Measurements from ENCODE around the gene CENPX. TPM values are rescaled to one million over a fixed set of nuclear protein-coding genes. Genes with fewer than 3 reads are reported as not detected.

CENPX gene
- total RNA-seq, 1 donor from 2014 or later: 41.3 TPM

- DNase-seq (ENCODE audit: low spot score in 2 of 2): no peak
- H3K36me3 ChIP-seq: peaks cover 5 to 19% of the 10 kb centered on the region in 2 donors
- no peaks in the 10 kb centered on the region for H3K9me3 ChIP-seq
- no peaks in the 10 kb centered on the region for H3K27me3 ChIP-seq
- H3K4me3 ChIP-seq: peak overlapping the region in 1 of 2 donors; percentile 50
- no peak for TF ChIP-seq CTCF (IDR thresholded peaks at IDR 0.05)
- peaks cover 7 to 15% of the 10 kb centered on the region in 2 donors for H3K4me1 ChIP-seq
- peak overlapping the region; percentile 12 to 49 for H3K27ac ChIP-seq
- intact Hi-C loops (cut with DNase I): no loop called here
Measured at GRCh38 chr17:81990836-81991683, 31.6 kb downstream of the CENPX start.

DNA sequence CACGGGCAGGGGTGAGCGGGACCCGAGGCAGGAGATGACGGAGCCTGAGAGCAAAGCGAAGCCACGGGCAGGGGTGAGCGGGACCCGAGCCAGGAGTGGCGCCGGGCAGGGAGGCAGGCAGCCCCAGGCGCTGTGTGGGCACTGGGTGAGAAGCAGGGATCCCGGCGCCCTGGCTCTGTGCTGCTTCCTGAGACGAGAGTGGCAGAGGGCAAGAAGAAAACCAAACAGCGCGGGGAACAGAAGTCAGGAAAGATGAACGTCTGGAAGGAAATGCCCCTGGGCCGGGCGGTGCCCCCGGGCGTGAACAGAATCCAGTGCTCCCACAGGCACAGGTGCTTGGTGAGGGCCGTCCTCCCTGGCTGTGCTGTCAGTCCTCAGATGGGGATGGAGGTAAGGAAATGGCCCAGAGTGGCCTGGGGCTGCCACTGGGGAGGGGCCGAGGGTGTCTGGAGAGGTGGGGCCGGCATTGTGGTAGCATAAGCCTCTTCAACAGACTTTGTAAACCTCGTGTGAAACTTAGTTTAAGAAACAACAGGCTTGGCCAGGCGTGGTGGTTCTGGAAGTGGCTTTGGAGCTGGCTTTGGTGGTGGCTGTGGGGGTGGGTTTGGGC lies 35.4 kb downstream of the CENPX start:
- Histone ChIP-seq H3K27ac (no peak overlapping the region), H3K9me3 (no peaks in the 10 kb centered on the region), H3K4me1 (peaks cover 5 to 11% of the 10 kb centered on the region in 2 donors), H3K4me3 (no peak overlapping the region), H3K36me3 (peaks cover 11 to 42% of the 10 kb centered on the region in 2 donors), H3K27me3 (no peaks in the 10 kb centered on the region)
- no peak for TF ChIP-seq CTCF (IDR thresholded peaks at IDR 0.05)
- intact Hi-C loops (cut with DNase I): no loop called here
- DNase-seq (ENCODE audit: low spot score in 2 of 2): no peak

GRCh38 chr17:81986606-81987005 lies 36.1 kb downstream of the CENPX start:
- Histone ChIP-seq H3K4me1 (peaks cover 0 to 5% of the 10 kb centered on the region in 2 donors), H3K4me3 (no peak overlapping the region), H3K27ac (no peak overlapping the region), H3K9me3 (no peaks in the 10 kb centered on the region), H3K27me3 (no peaks in the 10 kb centered on the region), H3K36me3 (peaks cover 11 to 42% of the 10 kb centered on the region in 2 donors)
- intact Hi-C loops (cut with DNase I): no loop called here
- no peak for TF ChIP-seq CTCF (IDR thresholded peaks at IDR 0.05)
- no peak for DNase-seq (ENCODE audit: low spot score in 2 of 2)

DNA sequence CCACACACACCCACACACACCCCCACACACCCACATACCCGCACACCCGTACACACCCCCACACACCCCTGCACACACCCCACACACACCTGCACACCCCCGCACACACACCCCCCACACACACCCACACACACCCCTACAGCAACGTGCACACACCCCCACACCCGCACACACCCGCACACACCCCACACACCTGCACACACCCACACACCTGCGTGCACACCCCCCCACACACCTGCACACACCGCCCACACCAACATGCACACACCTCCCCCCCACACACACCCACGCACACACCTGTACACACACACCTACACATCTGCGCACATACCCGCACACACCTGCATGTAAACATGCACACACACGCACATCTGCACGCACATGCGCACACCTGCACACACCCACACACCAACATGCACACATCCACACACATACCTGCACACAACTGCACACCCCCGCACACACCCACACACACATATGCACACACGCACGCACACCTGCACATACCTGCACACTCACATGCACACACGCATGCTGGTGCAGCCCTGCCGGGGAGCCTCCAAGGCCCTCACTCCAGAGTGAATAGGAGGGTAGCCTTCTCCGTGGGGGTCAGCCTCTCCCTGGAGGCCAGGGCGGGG lies 37.8 kb downstream of the CENPX start:
- Histone ChIP-seq H3K27ac (no peak overlapping the region), H3K36me3 (peaks cover 11 to 46% of the 10 kb centered on the region in 2 donors), H3K4me3 (no peak overlapping the region), H3K27me3 (no peaks in the 10 kb centered on the region), H3K4me1 (no peaks in the 10 kb centered on the region), H3K9me3 (no peaks in the 10 kb centered on the region)
- DNase-seq (ENCODE audit: low spot score in 2 of 2): no peak
- intact Hi-C loops (cut with DNase I): no loop called here
- TF ChIP-seq CTCF (IDR thresholded peaks at IDR 0.05): no peak

GRCh38 chr17:81983639-81984373 lies 38.9 kb downstream of the CENPX start:
- intact Hi-C loops (cut with DNase I): no loop called here
- Histone ChIP-seq H3K4me3 (no peak overlapping the region), H3K9me3 (no peaks in the 10 kb centered on the region), H3K4me1 (peaks cover 0 to 1% of the 10 kb centered on the region in 2 donors), H3K27ac (no peak overlapping the region), H3K36me3 (peaks cover 11 to 51% of the 10 kb centered on the region in 2 donors), H3K27me3 (no peaks in the 10 kb centered on the region)
- no peak for TF ChIP-seq CTCF (IDR thresholded peaks at IDR 0.05)
- no peak for DNase-seq (ENCODE audit: low spot score in 2 of 2)
